GM21737 (cell line): Measurements from ENCODE around the gene CCDC198.

ENCODE experiments used
- ATAC-seq: cut with Tn5 transposase; IDR thresholded peaks from one replicate; pipeline ENCODE4 v1.9.1; 2021; ENCODE audit warnings: mild to moderate bottlenecking, moderate library complexity; ENCODE audit not compliant: unreplicated experiment

Gene CCDC198, protein sequence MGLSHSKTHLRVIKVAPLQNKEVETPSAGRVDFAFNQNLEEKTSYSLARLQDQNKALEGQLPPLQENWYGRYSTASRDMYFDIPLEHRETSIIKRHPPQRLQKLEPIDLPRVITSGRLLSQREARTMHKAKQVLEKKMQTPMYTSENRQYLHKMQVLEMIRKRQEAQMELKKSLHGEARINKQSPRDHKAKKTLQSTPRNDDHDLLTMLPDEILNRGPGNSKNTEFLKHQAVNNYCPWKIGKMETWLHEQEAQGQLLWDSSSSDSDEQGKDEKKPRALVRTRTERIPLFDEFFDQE

GRCh38 chr14:57493467-57494181 is at the start of gene CCDC198:
CCDC198 (minus strand) TSS chr14:57493857; CDS start chr14:57493715, 142 bp downstream.
- ATAC-seq: peak; percentile 80

DNA sequence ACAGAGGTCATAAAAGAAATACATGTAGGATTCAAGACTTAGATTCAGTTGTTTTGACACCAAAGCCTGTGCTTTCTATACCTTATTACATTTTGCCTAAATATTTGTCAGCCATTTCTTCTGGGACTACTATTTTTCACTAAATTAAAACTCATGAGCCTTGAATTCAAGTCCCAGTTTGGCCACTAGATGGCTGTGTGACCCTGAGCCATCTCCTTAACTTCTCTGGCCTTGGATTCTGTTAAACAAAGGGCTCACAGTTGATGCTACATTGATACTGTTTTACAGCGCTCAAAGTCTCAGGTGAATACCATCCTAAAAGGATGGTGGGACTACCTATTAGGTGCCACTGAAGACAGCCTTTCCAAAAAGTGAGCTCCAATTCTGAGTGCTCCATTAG is 39.6 kb upstream of the CCDC198 start:
- no peak for ATAC-seq

GRCh38 chr14:57530571-57530970 is 36.9 kb upstream of the CCDC198 start:
- no peak for ATAC-seq

- no peak for ATAC-seq
Measured at GRCh38 chr14:57526942-57527341, 33.3 kb upstream of the CCDC198 start.

DNA sequence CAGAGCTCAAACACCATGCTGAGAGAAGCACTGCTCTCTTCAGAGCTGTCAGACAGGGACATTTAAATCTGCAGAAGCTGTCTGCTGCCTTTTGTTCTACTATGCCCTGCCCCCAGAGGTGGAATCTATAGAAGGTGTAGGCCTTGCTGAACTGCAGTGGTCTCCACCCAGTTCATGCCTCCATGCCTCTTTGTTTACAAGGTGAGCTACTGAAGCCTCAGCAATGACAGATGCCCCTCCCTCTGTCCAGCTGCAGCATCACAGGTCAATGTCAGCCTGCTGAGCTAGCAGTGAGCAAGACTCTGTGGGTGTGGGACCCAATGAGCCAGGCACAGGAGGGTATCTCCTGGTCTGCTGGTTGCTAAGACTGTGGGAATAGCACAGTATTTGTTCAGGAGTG is 25.4 kb upstream of the CCDC198 start:
- no peak for ATAC-seq

GRCh38 chr14:57512220-57512619 is 18.6 kb upstream of the CCDC198 start:
- ATAC-seq: no peak

GRCh38 chr14:57508756-57509155 is 15.1 kb upstream of the CCDC198 start:
- ATAC-seq: no peak

DNA sequence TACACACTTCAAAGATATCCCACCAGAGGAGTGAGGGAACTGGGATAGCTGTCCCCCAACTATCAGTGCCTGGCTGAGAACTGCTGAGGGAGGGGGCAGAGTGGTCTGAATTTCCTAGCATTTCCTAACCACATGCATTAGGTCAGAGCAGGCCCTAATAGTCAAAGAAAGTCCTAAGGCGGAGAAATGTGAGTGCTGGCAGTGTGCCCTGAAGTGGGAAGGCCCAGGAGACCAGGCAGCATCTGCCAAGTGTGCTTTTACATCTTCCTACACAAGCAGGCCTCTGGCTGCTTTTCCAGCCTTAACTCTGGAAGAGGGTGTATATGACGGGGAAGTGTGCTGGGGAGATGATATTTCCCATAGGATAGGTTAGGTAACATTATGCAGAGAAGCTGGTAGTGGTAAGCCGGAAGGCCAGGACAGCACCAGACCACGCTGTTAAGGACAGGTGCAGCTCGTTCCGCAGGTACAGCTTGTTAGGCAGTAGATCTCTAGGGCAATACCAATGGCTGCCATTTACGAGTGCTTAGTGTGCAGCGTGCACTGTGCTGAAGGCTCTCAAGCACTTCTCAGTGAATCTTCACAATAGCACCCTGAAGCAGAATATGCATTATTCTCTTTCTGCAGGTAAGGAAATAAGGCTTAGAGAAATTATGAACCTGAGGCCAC is 9.1 kb upstream of the CCDC198 start:
- no peak for ATAC-seq

GRCh38 chr14:57501039-57501557 is 7.4 kb upstream of the CCDC198 start:
- no peak for ATAC-seq

- no peak for ATAC-seq
Measured at GRCh38 chr14:57498659-57499058, 5.0 kb upstream of the CCDC198 start.

GRCh38 chr14:57498035-57498434 is 4.4 kb upstream of the CCDC198 start:
- no peak for ATAC-seq

- ATAC-seq: no peak
Measured at GRCh38 chr14:57495416-57495815, 1.8 kb upstream of the CCDC198 start.

DNA sequence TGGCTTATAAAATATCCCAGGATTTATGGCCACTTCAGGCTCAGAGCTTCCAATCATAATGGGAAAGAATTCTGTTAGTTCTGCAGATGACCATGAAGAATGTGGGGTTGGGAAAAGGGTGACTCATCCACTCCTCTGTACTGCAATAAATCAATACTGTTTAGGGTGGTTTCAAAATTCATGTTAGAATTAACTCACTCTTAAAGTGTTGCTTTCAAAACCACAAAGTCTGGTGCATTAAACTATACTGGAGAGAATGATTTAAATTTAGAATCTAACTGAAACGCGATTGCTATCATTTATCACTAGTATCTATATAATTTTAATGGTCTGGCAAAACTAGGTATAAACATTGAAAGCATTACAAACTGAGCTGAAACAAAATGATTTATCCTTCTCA is 798 bp downstream of the CCDC198 start:
- ATAC-seq: no peak

GRCh38 chr14:57491640-57492039 is 2.0 kb downstream of the CCDC198 start:
- no peak for ATAC-seq

DNA sequence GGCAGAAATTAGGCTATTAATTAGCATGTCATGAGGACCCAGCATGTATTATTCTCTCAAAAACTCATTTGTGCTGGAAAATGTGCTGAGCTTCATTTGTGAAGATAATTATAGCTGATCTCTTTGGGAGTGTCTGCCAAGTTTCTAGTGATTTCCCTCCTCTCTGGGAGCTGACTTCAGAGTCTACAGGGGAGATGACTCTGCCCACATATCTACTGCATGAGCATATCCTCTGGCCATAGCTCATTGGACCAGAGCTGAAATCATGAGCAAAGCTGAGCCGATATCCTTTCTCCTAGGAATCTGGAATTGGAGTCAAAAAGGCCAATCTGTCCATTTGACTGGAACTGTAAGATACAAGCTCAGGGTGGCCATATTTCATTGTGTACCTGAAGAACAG is 5.9 kb downstream of the CCDC198 start:
- ATAC-seq: no peak

DNA sequence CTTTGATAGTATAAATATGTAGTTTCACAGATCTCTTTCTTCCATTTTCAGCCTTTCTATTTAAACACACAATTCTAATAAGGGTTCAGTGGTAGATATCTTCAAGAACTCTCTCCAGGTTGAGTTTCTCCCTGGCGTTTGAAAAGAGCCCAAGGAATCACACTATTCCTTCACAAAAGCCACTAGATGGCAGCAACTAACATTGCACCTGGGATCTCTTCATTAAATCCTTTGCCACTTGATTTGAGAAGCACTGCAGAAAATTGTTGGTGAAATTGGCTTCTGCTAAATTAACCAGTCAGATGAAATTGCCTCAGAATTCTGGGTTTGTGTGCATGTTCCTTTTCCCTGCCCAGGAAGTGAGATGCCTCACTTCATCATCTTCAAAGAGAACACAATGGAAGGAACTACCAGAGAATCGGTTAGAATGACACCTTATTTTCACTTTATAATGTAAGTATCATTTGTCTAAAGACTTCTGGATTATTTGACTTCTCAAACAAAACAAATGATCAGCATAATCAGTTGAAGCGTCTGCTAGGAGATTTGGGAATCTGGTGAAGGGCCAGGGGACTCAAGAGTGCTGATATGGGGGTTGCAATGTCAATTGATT is 6.8 kb downstream of the CCDC198 start:
- ATAC-seq: no peak

- ATAC-seq: peak; percentile 81
Measured at GRCh38 chr14:57485635-57486034, 8.0 kb downstream of the CCDC198 start.

DNA sequence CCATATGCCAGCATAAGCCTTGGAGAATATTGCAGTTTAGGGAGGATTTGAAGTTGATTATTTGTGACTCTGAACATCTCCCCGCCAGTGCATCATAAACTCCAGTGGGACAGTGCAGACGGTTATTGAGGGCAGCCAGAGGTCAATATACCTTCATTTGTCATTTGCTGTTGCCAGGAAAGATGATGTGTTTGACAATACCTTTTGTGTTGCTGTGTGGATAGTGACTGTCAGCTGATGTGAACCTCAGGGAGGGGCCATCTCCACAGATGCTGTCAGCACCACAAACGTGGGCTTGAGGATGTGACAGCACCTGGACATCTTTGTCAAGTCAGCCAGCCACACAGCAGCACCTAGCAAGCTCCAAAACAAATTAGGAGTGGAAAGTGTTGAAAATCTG is 11.5 kb downstream of the CCDC198 start:
- no peak for ATAC-seq

DNA sequence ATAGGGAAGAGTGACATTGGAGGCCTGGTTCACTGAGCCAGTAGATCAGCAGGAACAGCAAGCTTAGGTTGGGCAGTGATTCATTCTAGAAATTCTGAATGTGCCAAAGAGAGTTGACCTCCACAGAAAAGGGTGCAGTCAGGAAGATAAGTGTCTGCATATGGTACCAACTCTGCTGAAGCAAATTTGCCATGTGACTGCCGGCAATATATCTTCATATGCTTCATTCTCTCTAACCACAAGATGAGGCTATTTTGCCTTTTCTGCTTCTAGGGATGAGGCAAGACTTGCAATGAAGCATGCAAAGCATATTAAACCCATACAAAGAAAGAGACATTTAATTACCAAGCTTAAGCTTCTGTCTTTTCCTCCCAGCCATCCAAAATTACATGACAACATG is 13.6 kb downstream of the CCDC198 start:
- no peak for ATAC-seq

DNA sequence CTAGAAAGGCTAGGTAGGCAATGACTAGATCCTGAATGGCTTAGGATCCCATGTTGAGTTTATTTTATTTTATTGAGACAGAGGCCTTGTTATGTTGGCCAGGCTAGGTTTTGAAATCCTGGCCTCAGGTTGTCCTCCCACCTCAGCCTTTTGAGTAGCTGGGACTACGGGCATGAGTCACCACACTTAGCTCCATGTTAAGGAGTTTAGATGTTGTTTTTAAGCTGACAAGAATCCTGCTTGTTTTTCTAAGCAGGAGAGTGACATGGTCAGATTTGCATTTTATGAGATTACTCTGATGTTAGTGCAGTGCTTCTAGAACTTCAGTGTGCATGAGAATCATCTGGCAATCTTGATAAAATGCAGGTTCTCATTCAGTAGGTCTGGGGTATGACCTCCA is 14.5 kb downstream of the CCDC198 start:
- no peak for ATAC-seq

DNA sequence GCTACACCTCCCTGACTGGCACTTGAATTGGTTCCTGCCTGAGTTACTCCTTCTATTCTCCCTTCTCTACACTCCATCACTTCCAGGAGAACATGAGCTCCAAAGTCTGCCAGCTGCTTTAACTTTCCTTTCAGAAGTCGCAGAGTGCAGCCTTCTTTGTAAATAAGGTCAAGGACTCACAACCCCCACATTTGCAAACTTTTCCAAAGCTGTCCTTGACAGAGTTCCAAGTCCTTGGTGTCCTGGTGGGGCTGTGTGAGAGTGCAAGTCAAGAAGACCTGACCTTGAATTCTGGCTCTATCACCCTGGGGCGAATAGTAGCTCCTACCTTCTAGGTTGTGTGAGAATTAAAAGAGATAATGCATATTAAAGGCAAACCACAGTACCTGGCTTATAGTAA is 15.6 kb downstream of the CCDC198 start:
- ATAC-seq: no peak
